Pons (tissue), 1 donor: ENCODE data around the gene JAG2.

Experiments
- DNase-seq: peaks from one replicate; pipeline ENCODE4 v3.0.0-alpha.2; 2016; ENCODE audit warnings: low spot score

Gene JAG2

DNA sequence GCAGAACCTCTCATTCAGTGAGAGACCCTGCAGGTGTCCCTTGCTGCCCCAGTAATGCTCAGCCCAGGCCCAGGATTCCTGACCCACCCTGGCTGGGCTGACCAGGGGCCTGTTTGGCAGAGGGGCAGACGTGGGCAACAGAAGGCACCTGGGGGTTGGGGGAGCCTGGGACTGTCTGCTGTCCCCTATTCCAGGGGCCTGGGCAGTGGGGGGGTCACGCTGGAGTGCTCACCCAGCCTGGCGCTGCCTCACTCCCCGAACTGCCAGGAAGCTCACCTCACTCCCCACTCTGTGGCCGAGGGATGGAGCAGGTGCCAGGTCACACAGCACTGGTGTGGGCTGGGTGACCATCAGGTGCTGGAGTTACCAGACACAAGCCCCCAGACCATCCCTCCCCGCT is 35.1 kb upstream of the JAG2 start:
- no peak for DNase-seq

DNA sequence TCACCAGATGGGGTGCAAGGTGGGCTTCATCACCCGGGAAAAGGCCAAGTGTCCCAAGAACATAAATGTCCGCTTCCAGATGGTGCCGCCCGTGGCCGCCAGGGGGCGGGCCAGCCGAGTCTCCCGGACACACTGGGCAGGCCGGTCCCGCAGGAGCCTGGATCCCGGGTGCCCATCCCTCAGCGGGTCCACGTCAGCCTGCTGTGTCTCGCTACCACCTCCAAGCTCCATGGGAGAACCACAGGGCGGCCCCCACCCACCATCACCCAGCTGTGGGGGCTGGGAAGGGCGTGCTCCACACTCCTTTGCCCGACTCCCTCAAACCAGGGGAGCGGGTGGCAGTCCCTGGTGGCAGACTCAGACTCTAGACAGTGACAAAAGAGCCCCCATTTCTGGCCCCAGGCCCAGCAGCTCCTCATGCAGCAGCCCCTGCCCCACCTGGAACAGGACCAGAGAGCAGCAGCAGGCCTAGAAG is 34.5 kb upstream of the JAG2 start:
- peak; percentile 58 for DNase-seq

- no peak for DNase-seq
Observed at GRCh38 chr14:105201925-105202513, 33.4 kb upstream of the JAG2 start.

- DNase-seq: no peak
Observed at GRCh38 chr14:105201156-105201924, 32.8 kb upstream of the JAG2 start.

DNA sequence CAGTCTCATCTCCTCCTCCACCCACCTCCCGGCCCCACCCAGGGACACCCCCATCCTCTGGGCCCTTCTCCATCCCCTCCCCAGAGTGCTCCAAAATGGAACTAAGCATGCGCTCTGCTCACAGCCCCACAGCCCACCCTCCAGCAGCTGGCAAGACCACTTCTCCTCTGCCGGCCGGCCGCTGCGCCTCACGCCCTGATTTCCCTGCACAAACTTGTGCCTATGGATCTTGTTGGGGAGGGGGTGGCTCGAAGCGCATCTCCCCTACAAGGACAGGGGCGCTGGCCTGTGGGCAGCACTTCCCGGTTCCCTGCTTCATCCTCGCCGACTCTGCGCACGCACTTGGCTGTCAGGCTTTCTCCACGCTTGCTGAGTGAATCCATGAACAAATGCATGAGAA is 32.1 kb upstream of the JAG2 start:
- no peak for DNase-seq

DNA sequence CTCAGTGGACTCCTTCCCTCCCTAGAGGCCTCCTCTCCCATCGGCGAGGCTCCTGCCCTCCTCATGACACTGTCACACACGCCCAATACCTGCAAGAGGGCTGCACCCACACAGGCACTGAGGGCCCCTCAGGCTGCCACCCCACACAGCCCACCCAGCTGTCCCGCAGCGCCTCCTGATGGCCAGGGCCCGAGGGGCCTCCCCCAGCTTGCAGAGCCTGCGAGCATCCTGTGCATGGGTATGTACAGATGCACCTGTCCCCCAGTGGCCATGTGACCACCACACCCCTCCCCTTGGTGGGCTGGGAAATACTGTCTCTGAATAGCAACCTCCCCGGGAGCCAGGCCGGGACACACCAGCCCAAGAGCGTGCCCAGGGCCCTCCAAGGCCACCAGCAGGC is 31.5 kb upstream of the JAG2 start:
- DNase-seq: no peak

DNA sequence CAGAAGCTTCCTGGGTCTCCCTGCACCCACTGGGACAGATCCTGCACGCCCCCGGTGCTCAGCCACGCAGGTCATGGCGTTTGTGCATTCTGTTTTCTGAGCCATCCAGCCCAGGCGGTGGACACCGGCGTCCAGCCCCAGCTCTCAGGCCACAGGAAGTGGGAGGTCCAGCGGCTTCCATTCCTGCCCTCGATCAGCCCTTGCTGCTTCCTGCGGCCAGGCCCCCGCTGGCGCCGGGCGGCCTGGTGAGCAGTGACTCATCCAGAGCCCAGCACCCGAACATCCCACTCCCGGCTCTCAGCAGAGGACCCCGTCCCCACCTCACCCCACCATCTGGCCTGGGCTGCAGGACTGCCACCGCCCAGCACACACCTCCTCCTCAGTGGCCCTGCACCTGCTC is 30.5 kb upstream of the JAG2 start:
- no peak for DNase-seq

- no peak for DNase-seq
Observed at GRCh38 chr14:105198588-105198987, 30.0 kb upstream of the JAG2 start.

- DNase-seq: peak; percentile 65
Observed at GRCh38 chr14:105197211-105197641, 28.6 kb upstream of the JAG2 start.

DNA sequence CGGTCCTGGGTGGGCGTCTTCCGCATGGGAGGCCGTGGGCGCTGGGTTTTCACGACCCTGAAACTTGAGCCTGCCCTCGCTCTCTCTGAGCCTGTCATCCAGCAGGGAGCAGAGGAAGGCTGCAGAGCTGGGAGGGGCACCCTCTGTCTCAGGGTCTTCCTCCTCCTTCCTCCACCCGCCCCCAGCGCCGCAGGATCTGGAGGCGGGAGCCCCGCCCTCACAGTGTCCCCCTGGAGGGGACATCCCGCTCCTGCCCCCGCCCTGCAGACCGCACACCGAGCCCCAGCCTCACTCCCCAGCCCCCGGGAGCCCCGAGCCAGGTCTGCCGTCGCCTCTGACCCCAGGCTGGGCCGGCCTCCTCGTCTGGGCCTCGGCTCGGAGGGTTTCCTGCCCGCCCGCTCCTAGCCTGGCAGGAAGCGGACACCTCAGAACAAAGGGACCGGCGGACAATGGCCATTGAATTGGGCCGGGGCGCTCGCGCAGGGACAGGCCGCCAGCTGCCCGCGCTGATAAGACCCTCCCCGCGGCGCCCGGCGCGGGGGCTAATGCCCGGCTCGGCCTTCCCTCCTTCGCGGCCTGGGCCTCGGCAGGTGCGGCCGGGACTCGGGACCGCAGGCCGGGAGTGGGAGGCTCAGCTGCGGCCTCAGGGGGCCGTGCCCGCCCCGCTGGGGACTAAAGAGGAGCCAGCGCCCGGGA is 27.8 kb upstream of the JAG2 start:
- DNase-seq: no peak

GRCh38 chr14:105195522-105196264 is 27.1 kb upstream of the JAG2 start:
- DNase-seq: no peak

DNA sequence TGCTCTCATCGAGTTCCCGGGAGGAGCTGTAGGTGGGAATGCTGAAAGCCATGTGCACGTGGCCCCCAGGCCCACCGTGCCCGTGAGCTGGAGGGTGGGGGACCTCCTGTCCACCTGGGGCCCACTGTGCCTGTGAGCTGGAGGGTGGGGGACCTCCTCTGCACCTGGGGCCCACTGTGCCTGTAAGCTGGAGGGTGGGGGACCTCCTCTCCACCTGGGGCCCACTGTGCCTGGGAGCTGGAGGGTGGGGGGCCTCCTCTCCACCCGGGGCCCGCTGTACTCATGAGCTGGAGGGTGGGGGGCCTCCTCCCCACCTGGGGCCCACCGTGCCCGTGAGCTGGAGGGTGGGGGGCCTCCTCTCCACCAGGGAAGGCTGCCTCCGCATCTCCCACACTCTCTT is 26.5 kb upstream of the JAG2 start:
- no peak for DNase-seq

DNA sequence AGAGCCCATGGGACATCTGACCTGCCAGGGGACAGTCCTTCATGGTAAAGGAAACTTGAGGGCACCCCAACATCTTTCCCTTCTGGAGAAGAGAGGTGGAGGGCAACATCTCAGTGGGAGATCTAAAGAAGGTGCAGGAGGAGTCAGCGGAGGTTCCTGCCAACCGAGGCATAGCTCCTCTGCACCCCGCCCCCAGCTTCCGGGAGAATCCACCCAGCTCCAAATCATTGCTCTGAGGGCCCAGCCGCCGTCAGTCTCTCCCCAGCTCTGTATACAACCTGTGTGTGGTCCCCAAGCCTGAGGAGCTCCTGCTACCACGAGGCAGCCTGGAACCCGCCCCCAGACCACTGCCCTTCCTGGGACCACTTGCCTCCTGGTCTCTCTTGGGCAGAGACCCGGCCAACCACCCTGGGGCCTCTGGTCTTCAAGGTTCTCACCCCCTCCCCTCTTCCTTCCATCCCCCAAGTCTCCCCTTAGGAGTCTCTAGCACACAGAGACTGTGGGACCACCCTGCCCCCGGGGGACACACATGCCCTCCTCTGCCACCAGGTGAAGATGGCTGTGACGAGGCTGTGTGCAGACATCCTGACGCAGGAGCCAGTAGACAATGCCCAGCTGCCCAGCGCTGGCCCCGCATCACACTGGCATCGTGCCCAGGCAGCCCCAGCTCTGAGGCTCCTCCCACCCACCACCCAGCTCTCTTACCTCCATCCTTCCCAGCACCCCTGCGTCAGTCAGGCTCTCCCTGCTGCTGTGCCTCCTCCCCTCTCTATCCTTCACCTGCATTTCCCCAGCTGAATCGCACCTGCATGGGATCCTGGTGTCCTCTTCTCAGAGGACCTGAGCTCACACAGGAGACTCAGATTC is 25.6 kb upstream of the JAG2 start:
- DNase-seq: no peak

DNA sequence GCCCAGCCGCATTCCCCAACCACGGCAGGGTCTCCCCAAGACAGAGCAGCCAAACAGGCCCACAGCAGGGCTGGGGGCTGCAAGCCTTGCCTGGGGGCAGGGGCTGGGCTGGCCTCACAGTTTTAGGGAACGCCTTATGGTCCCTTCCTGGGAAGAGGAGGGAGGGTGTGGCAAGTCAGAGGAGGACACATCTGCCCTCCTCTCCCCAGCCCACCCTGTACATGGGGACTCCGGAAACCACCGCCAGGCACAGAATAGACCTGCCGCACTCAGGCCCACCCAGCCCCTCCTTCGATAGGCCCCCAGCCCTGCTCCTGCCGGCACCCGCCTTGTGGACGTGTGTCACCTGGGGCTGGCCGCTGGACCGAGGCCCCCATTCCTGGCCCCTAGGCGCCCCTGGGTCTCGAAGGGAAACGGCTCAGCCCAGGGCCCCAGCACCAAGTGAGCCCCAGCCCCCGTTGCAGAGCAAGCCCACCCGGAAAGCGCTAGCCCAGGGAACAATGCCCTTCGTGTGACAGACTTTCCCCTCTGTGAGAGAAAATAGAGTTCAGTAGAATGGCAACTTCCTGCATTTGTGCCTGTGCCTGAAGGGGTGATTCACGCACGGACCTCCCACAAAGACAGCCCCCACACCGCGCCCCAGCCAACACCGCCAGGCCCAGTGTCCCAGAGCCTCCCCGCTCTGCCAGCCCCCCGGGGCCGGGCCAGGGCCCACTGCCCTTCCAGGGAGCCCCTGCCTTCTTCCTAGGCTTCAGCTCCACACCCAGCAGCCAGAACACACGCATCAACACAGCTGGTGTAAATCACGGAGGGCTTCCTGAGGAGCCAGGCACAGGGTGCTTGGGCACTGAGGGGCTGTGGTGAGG is 24.5 kb upstream of the JAG2 start:
- DNase-seq: no peak

DNA sequence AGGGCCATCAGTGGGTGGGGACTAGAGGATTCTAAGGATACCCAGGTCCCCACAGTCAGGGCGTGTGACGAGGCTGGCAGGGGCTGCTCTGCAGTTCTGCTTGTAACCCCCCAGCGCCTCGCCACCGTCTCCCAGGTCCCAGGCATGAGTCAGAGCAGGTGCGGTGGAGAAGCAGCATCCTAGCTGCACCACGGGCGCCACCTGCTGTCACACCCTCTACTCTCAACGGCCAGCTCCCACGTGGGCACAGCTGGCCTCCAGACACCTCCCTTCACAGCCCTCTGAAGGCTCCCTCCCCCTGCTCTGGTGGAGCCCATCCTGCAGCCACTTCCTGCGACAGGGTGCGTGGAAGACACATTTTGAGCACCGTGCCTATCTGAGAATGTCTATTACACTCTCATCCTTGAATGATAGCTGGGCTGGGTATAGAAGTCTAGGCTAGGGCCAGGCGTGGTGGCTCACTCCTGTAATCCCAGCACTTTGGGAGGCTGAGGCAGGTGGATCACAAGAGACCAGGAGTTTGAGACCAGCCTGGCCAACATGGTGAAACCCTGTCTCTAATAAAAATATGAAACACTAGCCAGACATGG is 19.5 kb upstream of the JAG2 start:
- no peak for DNase-seq

- DNase-seq: no peak
Observed at GRCh38 chr14:105187116-105187515, 18.5 kb upstream of the JAG2 start.

DNA sequence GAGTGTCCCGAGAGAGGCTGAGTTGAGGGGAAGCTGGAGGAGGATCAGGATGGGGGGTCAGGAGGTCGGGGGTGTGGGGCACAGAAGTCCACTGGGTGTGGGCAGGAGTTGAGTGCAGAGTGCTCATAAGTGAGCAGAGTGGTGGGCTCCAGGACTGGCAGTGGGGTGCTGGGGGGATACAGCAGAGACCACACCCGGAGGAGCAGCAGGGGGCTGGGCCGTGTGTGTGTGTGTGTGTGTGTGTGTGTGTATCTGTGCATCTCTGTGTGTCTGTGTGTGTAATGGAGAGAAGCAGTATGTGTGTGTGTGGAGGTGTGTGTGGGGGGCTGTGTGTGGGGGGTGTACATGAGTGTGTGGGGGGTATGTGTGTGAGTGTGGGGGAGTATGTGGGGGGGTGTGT is 17.4 kb upstream of the JAG2 start:
- DNase-seq: no peak

DNA sequence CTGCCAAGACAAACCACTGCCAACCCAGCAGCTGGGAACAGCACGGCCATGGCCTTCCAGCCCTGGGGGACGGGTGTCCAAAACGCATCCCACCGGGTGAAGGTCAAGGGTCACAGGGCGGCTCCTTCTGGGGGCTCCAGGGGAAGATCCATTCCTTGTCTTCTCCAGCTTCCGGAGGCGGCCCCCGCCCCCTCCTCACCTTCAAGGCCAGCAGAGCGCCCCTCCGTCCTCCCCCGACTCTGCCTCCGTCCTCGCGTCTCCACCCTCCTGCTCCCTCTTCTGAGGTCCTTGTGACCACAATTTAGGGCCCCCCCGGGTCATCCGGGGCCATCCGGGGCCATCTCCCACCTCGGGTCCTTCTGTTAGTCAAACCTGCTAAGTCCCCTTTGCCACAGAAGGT is 16.4 kb upstream of the JAG2 start:
- DNase-seq: no peak

DNA sequence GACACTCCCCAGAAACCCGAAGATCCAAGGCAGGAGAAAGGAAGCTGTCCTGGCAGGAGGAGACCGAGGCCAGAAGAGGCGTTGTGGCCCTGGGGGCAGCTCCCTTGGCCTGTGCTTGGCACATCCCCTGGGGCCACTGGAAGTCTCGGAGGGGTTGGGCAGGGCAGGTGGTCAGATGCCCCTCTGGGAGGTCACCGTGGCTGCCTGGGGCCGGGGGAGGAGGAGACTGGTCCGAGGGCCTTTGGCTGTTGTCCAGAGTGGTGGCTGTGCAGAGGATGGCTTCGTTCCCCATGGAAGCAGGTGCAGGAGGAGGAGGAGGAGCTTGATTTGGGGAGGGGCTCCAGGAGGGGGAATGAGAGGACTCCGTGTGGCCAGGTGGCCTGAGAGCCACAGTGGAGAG is 15.9 kb upstream of the JAG2 start:
- DNase-seq: no peak
